ENCODE data around the gene CFAP45. TPM values are rescaled to one million over a fixed set of nuclear protein-coding genes. Genes with fewer than 3 reads are reported as not detected.

CFAP45 gene
- total RNA-seq, 4 donors from 2014 or later = 0.56 to 0.94 TPM; not detected in 2

DNA sequence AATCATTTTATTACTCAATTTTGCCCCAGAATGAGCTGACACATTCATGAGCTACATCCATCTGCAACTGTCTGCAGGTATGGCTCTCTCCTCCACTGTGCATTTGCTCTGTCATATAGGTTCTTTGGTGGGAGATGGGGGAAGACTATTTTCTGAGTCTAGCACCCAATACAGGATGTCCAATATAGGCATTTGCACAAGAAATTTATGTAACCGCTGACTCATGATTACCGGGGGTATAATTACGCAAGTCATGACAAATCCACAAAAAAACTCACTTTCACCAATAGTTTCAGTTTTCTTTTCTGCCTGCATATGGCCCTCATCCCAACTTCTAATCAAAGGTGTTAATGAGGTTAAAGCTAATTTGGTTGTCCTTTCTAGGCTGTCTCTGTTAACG is 20.0 kb downstream of the CFAP45 start:
- Histone ChIP-seq H3K36me3 (no peaks in the 10 kb centered on the region), H3K27ac (no peak overlapping the region), H3K4me1 (peaks cover 0 to 4% of the 10 kb centered on the region in 2 donors), H3K27me3 (no peaks in the 10 kb centered on the region), H3K4me3 (replicated peaks in 1 of 3) (no peak overlapping the region), H3K9me3 (no peaks in the 10 kb centered on the region)
- TF ChIP-seq POLR2A (IDR thresholded peaks at IDR 0.05) = no peak
- TF ChIP-seq, protein P1, sequence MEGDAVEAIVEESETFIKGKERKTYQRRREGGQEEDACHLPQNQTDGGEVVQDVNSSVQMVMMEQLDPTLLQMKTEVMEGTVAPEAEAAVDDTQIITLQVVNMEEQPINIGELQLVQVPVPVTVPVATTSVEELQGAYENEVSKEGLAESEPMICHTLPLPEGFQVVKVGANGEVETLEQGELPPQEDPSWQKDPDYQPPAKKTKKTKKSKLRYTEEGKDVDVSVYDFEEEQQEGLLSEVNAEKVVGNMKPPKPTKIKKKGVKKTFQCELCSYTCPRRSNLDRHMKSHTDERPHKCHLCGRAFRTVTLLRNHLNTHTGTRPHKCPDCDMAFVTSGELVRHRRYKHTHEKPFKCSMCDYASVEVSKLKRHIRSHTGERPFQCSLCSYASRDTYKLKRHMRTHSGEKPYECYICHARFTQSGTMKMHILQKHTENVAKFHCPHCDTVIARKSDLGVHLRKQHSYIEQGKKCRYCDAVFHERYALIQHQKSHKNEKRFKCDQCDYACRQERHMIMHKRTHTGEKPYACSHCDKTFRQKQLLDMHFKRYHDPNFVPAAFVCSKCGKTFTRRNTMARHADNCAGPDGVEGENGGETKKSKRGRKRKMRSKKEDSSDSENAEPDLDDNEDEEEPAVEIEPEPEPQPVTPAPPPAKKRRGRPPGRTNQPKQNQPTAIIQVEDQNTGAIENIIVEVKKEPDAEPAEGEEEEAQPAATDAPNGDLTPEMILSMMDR (IDR thresholded peaks at IDR 0.05) = no peak
- intact Hi-C loops (cut with DNase I) = no loop called here
- no peak for DNase-seq
- WGBS, 2 donors = 86 to 96% methylated on average over 4 of the region's 4 CpGs

DNA sequence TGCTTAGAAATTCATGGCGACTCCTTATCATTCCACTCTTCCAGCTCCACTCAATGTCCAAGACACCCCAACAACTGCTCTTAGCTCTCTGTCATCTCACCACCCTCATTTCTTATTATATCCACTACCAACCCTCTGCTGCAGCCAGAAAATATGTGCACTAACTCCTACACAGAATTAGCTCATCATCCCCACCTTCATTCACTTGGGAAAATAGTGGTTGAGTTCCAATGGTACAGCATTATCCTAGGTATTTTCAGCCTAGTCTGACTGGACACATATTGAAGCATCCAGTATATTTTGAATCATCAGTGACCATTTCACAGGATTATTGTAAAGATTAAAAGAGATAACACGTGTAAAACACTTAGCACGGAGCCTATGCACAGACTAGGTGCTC is 20.8 kb downstream of the CFAP45 start:
- H3K36me3 ChIP-seq = no peaks in the 10 kb centered on the region
- H3K9me3 ChIP-seq = no peaks in the 10 kb centered on the region
- no peak for DNase-seq
- H3K4me1 ChIP-seq = peaks cover 0 to 4% of the 10 kb centered on the region in 2 donors
- TF ChIP-seq POLR2A (IDR thresholded peaks at IDR 0.05) = no peak
- TF ChIP-seq, protein P1 (IDR thresholded peaks at IDR 0.05) = no peak
- H3K27me3 ChIP-seq = no peaks in the 10 kb centered on the region
- WGBS, 2 donors = 91 to 93% methylated on average over 3 of the region's 3 CpGs
- H3K4me3 ChIP-seq (replicated peaks in 1 of 3) = no peak overlapping the region
- intact Hi-C loops (cut with DNase I) = no loop called here
- no peak overlapping the region for H3K27ac ChIP-seq

DNA sequence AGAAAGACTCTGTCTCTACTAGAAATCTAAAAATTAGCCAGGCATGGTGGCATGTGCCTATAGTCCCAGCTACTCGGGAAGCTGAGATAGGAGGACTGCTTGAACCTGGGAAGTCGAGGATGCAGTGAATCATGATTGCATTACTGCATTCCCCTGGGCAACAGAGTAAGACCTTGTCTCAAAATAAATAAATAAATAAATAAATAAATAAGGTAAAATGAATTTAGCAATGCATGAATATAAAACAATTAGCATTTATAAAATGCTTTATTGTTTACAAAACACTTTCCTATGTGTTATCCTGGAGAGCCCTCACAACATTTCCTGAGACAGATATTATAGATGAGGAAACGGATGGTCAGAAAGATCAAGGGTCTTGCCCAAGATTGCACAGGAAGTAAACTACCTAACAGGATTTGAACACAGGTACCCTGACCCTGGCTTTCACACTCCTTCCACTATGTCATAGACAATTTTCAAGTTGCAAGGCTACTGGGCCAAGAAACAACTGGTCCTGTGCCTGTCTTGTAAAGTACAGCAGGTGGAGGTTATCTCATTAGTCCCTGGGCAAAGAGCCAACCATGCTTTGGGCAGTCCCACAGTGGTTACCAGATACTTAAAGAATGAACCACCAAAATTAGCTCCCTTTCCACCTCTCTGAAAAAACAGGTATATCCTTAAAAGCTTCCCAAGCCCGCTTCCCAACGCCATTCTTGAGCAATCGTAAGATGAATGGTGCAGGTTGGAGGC is 22.1 kb downstream of the CFAP45 start:
- WGBS, 2 donors = 91 to 92% methylated on average over 6 of the region's 6 CpGs
- TF ChIP-seq, protein P1 (IDR thresholded peaks at IDR 0.05) = no peak
- TF ChIP-seq POLR2A (IDR thresholded peaks at IDR 0.05) = no peak
- H3K27ac ChIP-seq = no peak overlapping the region
- H3K4me3 ChIP-seq (replicated peaks in 1 of 3) = no peak overlapping the region
- DNase-seq = no peak
- no peaks in the 10 kb centered on the region for H3K27me3 ChIP-seq
- H3K36me3 ChIP-seq = no peaks in the 10 kb centered on the region
- intact Hi-C loops (cut with DNase I) = no loop called here
- no peaks in the 10 kb centered on the region for H3K9me3 ChIP-seq
- peaks cover 0 to 4% of the 10 kb centered on the region in 2 donors for H3K4me1 ChIP-seq

DNA sequence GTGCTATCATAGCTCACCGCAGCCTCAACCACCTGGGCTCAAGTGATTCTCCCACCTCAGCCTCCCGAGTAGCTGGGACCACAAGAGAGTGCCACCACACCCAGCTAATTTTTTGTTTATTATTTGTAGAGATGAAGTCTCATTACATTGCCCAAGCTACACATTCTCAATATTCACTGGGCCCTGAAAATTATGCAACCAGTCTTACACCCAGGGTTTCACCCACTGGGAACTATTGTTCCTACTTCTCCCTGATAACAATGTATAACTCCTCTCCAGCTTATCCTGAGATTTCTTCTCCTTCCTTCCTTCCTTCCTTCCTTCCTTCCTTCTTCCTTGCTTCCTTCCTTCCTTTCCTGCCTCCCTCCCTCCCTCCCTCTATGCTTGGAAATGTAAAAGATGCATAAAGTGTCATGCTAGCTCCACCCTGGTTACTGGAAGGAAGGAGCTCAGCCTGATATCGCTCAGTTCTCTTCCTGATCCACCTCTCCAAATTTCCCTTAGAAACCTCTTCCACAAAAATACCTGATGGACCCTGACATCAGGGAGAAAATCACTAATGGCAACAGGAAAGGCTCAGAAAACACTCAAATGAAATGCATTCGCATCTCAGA is 26.3 kb downstream of the CFAP45 start:
- intact Hi-C loops (cut with DNase I) = no loop called here
- Histone ChIP-seq H3K27me3 (no peaks in the 10 kb centered on the region), H3K36me3 (no peaks in the 10 kb centered on the region), H3K27ac (no peak overlapping the region), H3K9me3 (no peaks in the 10 kb centered on the region), H3K4me1 (peaks cover 0 to 18% of the 10 kb centered on the region in 2 donors), H3K4me3 (replicated peaks in 1 of 3) (no peak overlapping the region)
- DNase-seq = no peak
- 89 to 97% methylated on average over 4 of the region's 4 CpGs for whole genome bisulfite sequencing, 2 donors
- TF ChIP-seq, protein P1 (IDR thresholded peaks at IDR 0.05) = no peak
- TF ChIP-seq POLR2A (IDR thresholded peaks at IDR 0.05) = no peak

DNA sequence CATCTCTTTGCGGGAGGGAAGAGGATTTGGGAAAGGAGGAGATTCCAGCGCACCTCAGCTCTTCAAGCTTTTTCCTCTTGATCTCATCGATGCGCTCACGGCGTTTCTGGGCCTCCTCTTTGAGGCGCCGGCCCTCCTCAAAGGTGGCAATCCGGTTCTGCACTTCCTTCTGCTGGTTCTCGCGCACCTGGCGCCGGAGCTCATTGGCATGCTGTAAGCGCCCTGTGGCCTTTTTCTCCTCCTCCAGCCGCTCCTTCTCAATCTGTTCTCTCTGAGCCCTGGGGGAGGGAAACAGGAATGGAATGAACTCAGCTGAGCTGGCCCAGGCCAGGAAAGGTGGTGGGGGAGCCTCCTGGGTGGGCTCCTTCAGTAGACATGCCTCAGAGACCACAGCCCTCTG is 27.1 kb downstream of the CFAP45 start:
- Histone ChIP-seq H3K4me3 (replicated peaks in 1 of 3) (no peak overlapping the region), H3K9me3 (no peaks in the 10 kb centered on the region), H3K36me3 (no peaks in the 10 kb centered on the region), H3K27me3 (no peaks in the 10 kb centered on the region), H3K27ac (no peak overlapping the region), H3K4me1 (peaks cover 6 to 25% of the 10 kb centered on the region in 2 donors)
- TF ChIP-seq POLR2A (IDR thresholded peaks at IDR 0.05) = no peak
- TF ChIP-seq, protein P1 (IDR thresholded peaks at IDR 0.05) = no peak
- intact Hi-C loops (cut with DNase I) = no loop called here
- DNase-seq = no peak
- 84 to 90% methylated on average over 15 of the region's 15 CpGs for WGBS, 2 donors

Measured in thyroid gland (tissue), 4 donors.